Measurements from ENCODE around the gene HDHD2.

DNA sequence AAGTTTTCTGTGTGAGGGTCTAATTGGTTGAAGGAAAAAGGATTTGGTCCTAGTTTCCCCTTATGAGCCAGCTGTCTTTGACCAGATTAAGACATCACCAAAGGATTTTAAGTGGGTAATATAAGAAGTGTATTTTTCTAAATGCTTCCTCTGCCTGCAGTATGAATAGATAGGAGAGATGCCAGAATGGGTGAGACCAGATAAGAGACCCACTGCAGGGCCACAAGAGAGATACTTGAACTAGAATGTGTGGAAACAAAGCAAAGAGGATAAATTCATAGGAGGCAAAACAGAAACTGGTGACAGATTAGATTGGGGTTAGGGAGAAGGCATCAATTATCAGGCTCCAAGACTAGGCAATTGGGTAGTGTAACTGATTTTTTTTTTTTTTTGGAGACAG lies 1.1 kb upstream of the HDHD2 start:
- TF ChIP-seq, protein P1, sequence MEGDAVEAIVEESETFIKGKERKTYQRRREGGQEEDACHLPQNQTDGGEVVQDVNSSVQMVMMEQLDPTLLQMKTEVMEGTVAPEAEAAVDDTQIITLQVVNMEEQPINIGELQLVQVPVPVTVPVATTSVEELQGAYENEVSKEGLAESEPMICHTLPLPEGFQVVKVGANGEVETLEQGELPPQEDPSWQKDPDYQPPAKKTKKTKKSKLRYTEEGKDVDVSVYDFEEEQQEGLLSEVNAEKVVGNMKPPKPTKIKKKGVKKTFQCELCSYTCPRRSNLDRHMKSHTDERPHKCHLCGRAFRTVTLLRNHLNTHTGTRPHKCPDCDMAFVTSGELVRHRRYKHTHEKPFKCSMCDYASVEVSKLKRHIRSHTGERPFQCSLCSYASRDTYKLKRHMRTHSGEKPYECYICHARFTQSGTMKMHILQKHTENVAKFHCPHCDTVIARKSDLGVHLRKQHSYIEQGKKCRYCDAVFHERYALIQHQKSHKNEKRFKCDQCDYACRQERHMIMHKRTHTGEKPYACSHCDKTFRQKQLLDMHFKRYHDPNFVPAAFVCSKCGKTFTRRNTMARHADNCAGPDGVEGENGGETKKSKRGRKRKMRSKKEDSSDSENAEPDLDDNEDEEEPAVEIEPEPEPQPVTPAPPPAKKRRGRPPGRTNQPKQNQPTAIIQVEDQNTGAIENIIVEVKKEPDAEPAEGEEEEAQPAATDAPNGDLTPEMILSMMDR (IDR thresholded peaks at IDR 0.05), result no peak
- TF ChIP-seq POLR2A (IDR thresholded peaks at IDR 0.05), result no peak

All from lower leg skin (tissue), 3 donors.